HG02943 (cell line): ENCODE data around the gene PRIMPOL.
"Not testable (repeated sequence)": the region's sequence is repeated elsewhere in the genome, so short reads cannot be mapped to it uniquely, and the experiment has no call there.

Experiments
- ATAC-seq: cut with Tn5 transposase; IDR thresholded peaks from one replicate; pipeline ENCODE4 v1.9.1; 2021; ENCODE audit warnings: mild to moderate bottlenecking, low read depth, moderate library complexity; ENCODE audit not compliant: unreplicated experiment

PRIMPOL gene

DNA sequence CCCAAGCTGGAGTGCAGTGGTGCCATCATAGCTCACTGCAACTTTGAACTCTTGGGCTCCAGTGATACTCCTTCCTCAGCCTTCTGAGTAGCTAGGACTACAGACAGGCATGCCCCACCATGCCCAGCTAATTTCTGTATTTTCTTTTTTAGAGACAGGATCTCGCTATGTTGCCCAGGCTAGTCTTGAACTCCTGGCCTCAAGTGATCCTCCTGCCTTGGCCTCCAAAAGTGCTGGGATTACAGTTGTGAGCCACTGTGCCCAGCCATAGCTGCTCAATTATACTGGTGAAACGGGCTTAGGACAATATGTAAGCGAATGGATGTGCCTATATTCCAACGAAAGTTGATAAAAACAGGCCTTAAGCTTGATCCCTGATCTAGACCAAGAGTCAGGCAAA lies 13.4 kb upstream of the PRIMPOL start:
- ATAC-seq, result no peak

DNA sequence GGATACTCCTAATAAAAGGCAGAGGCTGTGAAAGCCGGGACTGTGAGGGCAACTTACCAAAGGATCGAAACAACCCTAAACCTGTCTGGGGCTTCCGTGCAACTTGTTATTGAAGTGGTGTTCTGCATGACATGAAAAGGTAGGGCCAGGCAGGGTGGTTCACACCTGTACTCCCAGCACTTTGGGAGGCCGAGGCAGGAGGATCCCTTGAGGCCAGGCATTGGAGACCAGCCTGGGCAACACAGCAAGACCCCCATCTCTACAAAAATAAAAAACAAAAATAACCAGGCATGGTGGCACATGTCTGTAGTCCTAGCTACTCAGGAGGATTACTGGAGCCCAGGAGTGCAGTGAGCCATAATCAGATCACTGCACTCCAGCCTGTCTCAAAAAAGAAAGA lies 12.6 kb upstream of the PRIMPOL start:
- ATAC-seq, result no peak

DNA sequence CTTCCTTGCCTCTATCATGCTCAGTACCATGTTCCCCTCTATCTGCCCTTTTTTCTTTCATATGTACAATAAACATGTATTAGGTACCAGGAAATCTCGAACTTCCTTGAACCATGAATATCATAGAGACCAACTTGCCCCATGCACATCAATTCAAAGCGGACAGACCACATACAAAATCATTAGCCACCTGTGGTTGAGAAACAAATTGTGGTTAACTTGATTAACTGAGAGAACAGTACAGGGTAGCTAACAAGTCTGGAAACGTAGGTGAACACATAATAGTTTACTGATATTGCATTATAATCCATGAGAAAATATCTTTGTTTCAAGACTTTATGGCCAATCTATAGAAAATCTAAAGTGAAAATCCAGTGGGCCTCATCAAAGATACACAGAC lies 8.5 kb upstream of the PRIMPOL start:
- ATAC-seq, result peak; percentile 66

DNA sequence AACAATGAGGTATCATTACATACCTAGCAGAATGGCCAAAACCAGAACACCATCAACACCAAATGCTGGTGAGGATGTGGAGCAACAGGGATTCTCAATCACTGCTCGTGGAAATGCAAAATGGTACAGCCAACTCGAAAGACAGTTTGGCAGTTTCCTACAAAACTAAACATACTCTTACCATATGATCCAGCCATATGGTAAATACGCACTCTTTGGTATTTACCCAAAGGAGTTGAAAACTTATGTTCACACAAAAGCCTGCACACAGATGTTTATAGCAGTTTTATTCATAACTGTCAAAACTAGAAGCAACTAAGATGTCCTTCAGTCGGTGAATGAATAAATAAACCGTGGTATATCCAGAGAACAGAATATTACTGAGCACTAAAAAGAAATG lies 8.1 kb upstream of the PRIMPOL start:
- no peak for ATAC-seq

DNA sequence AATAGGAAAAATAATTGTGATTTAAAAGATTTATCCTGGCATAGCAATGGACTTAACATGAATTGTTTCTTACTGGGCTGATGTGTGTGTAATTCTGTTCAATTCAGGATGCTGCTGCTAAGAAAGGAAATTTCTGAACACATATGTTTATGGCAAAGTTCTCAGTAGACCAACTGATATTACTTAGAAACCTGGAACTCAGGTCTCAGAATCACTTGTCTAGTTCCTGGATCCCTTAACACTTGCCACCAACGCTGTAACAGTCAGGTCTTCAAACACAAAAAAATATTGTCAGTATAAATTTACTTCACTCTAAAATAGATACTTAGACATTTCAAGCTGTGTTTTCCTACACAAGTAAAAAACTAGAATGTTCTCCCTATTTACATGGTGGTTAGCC lies 5.8 kb upstream of the PRIMPOL start:
- ATAC-seq, result no peak

DNA sequence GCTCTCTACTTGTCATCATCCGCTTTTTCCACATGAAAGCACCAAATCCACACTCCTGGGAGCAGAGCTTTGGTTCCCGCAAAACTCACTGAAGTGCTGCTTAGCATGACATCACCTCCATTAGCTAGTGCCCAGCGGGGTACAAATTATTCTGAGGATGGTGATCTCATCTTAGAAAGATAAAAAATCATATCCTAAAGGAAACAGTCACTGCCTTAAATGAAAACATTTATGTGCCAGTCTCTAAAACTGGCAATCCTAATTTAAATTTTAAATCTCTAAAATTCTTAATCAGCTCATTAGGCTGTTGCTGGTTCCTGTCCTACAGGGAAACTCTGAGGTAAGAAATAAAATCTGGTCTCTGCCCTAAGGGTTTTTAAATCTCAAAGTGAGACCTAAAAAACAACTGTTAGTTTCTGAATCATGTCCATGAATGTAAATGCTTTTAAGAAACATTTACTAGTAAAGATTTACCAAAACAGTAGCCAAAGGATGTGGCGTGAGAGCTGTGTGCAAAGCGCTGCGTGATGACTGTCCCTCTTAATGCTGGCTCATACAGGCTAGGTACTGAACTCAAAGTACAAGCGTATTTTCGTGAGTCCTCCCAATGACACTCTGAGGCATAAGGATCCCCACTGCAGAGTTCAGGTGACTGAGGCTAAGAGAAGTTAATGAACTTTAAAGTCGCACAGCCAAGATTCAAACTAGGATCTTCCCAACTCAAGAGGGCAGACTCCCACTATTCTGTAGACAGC lies 4.8 kb upstream of the PRIMPOL start:
- ATAC-seq, result no peak

DNA sequence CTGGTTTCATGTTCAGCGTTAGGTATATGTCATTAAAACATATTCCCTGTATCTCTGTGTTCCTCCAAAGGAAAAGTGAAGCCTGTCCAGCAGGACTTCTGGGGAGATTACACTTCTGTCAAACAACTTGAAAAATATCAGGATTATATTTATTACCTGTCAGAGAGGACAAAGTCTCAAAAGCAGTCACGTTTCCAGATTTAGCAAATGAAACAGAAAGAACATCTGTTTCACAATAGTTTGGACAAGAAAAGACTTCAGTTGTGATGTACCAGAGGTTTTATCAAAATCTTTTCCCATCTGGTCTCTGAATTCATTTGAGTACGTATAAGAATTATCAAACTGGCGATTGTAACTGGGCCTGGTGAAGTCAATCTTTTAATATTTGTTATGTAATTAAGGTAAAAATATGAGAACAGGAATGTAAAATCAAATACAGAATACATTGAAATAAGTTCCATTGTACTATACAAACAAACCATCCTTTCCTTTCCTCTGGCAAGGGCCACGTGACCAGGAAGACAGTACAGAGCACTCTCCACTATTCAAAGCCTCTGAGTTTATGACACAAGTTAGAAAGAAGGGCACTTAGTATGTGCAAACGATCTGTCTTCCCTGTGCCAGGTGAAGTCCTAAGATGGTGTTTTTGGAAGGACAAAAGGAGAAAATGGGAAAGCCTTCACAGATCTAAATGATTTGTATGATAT lies 3.5 kb upstream of the PRIMPOL start:
- ATAC-seq, result no peak

DNA sequence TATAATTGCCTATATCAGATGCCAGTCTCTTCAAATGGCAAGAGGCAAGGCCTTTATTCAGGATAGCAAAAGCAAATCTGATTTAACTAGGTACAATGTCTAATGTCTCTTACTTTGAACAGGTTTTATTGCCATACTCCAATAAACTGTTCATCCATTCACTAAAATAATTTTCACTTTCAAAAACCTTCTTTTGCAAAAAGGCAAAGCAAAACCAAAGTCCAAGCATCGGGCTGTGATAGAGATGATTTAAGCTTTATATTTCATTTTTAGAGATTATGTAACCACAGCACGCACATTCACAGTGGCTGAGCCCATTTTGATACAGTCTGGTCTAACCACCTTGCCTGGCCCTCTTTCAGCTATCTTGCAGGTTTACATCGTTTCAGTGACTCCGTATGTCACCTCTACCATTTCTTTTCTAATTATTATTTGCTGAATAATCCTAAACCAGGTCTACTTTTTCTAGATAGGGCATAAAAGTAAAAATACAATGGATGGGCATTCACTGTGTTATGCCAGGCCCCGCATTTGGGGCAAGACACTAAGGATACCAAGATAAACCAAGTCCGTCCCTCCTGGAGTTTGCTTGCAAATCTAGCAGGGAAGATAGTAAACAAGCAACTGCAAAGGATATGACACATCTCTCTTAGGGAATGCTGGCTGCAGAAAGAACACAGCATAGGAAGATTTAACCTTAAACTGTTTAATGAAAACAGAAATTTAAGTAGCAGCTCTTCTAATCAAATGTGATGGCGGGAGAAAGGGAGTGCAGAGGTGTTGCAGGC lies 2.1 kb upstream of the PRIMPOL start:
- ATAC-seq, result no peak

DNA sequence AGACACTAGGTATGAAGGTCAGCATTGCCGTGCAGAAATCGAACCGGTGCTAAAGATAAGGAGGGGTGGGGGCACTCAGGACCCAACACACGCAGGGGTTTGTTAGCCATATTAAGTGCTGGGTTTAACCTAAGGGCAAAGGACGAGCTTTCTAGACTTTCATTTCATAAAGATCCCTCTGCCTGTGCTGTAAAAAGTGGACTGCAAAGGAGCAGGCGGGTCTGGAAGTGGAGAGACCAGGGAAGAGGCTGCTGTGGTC lies 1.6 kb upstream of the PRIMPOL start:
- no peak for ATAC-seq

DNA sequence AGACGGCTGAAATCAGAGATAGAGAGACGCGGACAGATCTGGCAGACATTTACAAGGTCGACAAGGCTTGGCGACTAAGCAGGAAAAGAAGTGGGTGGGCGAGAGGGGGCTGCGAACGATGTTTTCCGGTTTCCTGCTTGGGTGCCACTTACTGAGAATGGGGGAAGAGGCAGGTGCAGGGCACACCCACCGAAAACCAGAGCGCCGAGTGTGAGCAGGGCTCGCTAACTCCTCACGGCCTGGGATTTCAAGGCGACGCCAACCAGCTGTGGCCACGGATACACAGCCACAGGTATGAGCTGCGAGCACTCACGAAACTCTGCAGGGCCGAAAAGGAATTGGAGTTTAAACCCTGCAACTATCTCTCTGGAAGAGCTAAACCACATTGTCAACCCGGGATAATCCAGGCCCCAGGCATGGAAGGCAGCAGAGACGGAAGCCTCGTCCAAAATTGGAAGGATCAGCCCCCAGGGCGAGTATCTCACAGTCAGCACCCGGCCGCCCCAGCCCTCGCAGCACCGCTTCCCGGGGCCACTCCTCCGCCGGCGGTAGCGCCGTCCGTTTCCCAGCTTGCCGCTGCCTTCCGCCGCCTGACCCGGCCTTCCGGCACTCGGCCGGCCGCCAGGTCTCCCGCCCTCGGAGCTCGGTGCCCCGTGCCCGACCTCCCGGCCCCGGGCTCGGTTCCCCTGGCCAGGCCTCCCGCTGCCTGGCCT lies 1.1 kb upstream of the PRIMPOL start:
- ATAC-seq, result peak; percentile 25

DNA sequence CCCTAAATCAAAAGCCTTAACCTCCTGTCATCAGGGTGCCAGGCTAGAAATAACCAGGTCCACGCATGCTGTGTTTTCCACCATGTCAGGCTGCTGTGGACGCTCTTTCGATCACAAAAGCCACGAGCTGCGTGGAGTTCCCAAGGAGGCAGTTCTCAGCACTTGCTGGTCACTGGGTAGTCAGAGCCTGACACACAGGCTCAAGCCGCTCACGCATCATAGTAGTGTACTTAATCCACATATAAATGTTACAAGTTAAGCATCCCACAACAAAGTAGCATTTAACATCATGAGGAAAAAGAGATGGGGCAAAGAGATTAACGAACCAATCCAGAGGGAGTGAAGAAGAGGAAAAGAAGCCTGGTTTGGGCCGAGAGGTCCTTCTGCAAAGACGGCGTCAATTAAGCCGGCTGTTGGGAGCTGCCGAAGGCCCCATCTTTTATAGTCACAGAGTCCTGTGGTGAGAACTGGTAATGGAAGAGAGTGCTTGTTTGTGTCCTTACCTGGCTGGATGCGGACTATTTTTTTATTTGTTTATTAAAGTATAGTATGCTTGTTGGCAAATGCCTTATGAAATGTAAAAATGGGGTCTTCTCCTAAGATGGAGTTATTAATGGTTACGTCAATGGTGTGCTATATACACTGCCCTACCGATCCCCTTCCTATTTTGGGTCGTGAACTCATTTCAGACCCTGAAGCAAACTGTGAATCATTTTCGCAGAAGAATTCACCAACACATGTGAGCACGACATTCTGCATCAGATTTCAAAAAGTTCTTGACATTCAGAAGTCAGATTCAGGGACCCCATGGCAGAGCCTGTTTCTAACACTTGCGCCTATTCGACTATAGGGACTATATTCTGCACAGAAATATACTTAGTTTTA lies 675 bp downstream of the PRIMPOL start:
- peak; percentile 13 for ATAC-seq

DNA sequence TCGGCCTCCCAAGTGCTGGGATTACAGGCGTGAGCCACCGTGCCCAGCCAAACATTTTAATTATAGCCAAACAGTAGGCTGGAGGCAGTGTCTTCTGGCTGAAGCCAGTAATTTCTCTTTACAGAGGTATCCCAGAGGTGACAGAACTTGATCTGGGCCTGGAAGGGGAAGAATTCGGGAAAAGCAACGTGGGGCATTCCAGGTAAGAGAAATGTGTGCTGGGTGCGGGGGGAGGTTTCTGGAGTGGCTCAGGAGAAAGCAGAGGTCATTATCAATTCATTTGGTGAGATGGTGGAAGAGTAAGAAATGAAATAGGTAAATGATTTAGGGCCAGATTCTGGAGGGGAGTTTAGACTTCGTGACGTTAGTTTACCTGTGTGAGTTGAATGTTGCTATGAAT lies 2.4 kb downstream of the PRIMPOL start:
- ATAC-seq, result no peak

DNA sequence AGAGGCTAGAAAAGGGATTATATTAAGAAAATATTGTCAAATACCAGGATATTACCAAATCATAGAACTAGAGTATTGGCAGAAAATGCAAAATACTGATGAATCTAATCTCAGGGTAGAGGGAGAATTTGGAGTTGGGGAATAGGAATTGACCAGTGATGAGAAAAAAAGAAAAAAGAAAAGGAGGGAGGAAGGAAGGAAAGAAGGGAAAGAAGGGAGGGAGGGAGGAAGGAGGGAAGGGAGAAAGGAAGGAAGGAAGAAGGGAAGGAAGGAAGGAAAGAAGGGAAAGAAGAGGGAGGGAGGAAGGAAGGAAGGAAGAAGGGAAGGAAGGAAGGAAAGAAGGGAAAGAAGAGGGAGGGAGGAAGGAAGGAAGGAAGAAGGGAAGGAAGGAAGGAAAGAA lies 3.1 kb downstream of the PRIMPOL start:
- not testable (repeated sequence) for ATAC-seq

DNA sequence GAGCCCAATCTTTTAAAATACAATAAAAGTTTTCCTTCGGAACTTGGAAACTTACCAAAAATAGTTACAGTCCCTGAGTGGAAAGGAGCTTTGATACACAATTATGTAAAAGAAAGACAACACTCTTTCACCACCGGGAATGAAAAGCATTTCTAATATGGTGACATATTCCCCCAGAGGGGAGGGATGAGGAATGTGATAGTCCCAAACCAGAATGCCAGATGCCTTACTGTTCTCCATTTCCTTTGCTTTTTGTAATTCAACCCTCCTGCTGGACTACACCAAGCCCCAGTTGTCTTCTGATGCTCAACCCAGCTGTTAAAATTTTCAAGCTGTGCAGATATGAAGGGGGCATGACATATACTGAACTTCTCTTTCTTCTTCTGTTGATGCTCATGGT lies 4.1 kb downstream of the PRIMPOL start:
- no peak for ATAC-seq

DNA sequence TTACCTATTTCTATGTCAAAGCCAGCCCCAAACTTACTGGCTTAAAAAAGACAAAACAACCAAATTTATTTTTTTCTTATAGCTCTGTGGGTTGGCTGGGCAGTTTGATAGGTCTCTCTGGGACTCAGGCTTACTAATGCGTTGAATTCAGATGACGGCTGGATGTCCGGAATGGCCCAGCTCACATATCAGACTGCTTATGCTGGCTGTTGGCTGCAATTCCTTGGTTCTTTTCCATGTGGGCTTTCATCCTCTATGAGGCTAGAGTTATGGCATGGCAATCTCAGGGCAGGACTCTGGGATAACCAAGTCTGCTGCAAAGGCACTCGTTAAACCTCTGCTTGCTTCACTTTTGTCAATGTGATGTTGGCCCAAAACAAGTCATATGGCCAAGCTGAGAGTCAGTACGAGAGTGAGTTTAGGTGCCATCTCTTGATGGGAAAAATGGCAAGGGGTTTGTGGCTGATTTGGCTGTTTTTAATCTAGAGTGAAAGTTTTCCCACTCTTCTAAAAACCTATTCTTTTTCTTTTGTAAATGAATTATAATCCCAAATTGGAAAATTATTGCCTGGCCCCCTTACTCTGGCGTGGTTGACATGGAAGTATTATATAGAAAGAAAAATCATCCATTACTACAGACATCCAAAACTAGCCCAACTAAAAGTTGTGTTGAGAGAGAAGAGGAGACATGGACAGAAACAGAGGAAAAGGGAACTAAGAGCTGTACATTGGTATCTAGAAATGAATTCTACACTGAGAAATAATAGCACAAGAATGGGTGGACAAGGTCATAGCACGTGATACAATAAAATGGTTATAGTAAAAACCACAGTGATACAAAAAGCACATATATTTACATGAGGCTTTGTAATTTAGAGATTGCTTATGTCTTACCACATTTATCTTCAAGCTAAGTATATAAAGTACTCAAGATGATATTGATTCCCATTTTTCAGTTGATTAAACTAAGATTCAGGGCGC lies 6.6 kb downstream of the PRIMPOL start:
- no peak for ATAC-seq

DNA sequence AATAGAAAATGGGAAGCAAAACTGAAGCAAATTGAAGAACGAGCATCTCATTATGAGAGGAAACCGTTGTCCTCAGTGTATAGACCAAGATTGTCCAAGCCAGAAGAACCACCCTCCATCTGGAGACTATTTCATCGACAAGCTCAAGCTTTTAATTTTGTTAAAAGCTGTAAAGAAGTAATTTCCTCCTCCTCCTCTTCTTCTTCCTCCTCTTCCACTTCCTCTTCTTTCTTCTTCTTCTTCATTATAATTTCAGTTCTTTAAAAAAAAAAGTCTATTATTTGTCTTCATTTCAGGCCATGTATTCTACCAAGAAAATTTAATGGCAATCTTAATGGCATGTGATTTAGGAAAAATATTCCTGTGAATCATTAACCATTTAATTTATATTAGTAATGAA lies 7.6 kb downstream of the PRIMPOL start:
- no peak for ATAC-seq

DNA sequence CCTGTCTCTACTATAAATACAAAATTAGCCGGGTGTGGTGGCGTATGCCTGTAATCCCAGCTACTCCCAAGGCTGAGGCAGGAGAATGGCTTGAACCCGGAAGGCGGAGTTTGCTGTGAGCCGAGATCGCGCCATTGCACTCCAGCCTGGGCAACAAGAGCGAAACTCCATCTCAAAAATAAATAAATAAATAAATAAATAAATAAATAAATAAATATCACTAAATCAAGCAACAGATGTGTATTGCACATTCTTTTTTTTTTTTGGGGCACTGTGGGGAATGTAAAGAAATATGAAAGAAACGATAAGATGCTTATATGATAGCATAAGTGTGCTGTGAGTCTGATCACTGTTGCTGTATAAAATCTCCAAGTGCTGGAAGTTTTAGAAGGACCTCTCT lies 8.3 kb downstream of the PRIMPOL start:
- ATAC-seq, result not testable (repeated sequence)

DNA sequence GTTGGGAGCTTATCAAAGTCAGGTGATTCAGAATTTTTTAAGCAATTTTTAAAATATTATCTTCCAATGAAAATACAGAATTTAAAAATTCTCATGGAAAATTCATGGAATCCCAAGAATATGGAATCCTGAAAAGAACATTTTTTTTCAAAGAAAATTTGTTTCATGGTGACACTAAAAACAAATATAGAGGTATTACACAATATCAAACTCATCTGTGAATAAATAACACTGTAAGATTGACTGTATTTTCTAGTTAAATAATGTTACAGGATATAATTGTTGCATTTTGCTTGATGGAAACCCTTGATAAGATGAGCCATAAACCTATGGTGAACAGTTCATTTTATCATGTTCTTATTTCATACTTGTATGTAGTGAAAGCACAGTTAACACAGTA lies 11.4 kb downstream of the PRIMPOL start:
- no peak for ATAC-seq

DNA sequence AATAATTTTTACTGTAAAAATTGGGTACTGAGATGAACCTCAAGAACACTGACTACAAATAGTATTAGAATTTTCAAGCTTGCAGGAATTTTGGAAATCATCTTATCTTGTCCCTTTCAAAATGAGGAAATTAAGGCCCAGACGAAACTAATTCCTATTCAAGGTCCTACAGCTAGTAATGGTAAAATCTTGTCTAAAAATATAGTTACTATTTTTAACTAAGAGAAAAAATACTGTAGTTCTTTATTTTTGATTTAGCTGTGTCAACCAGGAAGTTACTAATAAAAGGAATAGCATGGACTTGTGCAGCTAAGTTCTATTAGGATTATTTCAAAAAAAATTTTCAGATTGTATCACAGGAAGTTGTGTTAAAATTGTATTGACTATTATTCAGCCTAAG lies 12.7 kb downstream of the PRIMPOL start:
- ATAC-seq, result no peak
